ENCODE results near the gene RBM24. TPM values are rescaled to one million over a fixed set of nuclear protein-coding genes. Genes with fewer than 3 reads are reported as not detected.

Gene RBM24
- total and polyA plus RNA-seq, 9 of the 15 experiments (the other 6 are each of a cell fraction or from before 2014, with no cell fraction given): not detected

- no peak for TF ChIP-seq ESRRB (CRISPR knock-in tag; IDR thresholded peaks at IDR 0.05; ENCODE audit: borderline replicate concordance)
Measured at GRCh38 chr6:17336425-17336824, 55.3 kb downstream of the RBM24 start (continued).

- H3K9me3 ChIP-seq (replicated peaks; ENCODE audit: control insufficient read depth, insufficient read depth, low read depth, low read length): no peaks in the 10 kb centered on the region
- H3K9me1 ChIP-seq (ENCODE audit: control insufficient read depth, insufficient read depth, low read length): no peaks in the 10 kb centered on the region
- ChIA-PET CTCF (ENCODE audit: low intra/inter-chr PET ratio) (no interaction called here), POLR2A (no interaction called here)
- no peaks in the 10 kb centered on the region for H3K36me3 ChIP-seq (ENCODE audit: control insufficient read depth, insufficient read depth, low read length)
- H3K79me2 ChIP-seq (ENCODE audit: control insufficient read depth, insufficient read depth, low read length): no peaks in the 10 kb centered on the region
- ATAC-seq (no peak), FAIRE-seq (no peak), DNase-seq (ENCODE audit: extremely low read depth in 1 of 4, low spot score in 3 of 4) (no peak)
- no peak overlapping the region for H3K9ac ChIP-seq (ENCODE audit: insufficient read depth in 1 of 2, low read depth in 2 of 2, low read length in 2 of 2)
- no peak overlapping the region for H3K4me2 ChIP-seq (ENCODE audit: insufficient read depth, low read length)
- in situ Hi-C loops (cut with MboI): no loop called here
- no peaks in the 10 kb centered on the region for H3K4me1 ChIP-seq (replicated peaks in 1 of 2; ENCODE audit: control insufficient read depth in 2 of 2, insufficient read depth in 2 of 2, low read length in 2 of 2)
- H3K27ac ChIP-seq (ENCODE audit: extremely low read depth, low read depth, low read length): no peak overlapping the region
- peaks cover under 1 to 5% of the 10 kb centered on the region in 2 experiments; a peak in 2 of 5 replicates for H3K27me3 ChIP-seq (ENCODE audit: control insufficient read depth in 2 of 2, insufficient read depth in 2 of 2, low read length in 2 of 2)
- H4K20me1 ChIP-seq (replicated peaks; ENCODE audit: control insufficient read depth, insufficient read depth, low read length): no peaks in the 10 kb centered on the region
- H3K4me3 ChIP-seq: no peak overlapping the region
- TF ChIP-seq MYC (IDR thresholded peaks at IDR 0.05; ENCODE audit: low read depth, low read length) (no peak), MYC (CRISPR knock-in tag; IDR thresholded peaks at IDR 0.05; ENCODE audit: borderline replicate concordance, low read depth) (no peak), U2AF2 (optimal IDR thresholded peaks at IDR 0.05; ENCODE audit: low read depth, low read length) (no peak), CBX5 (IDR thresholded peaks at IDR 0.05; ENCODE audit: borderline replicate concordance, low read depth) (no peak), MTA3 (IDR thresholded peaks at IDR 0.05; ENCODE audit: borderline replicate concordance) (no peak), BACH1 (tag; IDR thresholded peaks at IDR 0.05) (no peak), NFE2L1 (tag; IDR thresholded peaks at IDR 0.05; ENCODE audit: borderline replicate concordance, low read depth) (no peak), RNF2 (IDR thresholded peaks at IDR 0.05) (no peak), DDX20 (tag; IDR thresholded peaks at IDR 0.05; ENCODE audit: low read depth) (no peak), BRD9 (IDR thresholded peaks at IDR 0.05; ENCODE audit: low read depth, partially characterized antibody) (no peak), ZKSCAN1 (IDR thresholded peaks at IDR 0.05; ENCODE audit: low read depth, low read length) (no peak)
- no peak overlapping the region for H2AFZ ChIP-seq (ENCODE audit: low read depth, low read length)
- no TSS peak for BruUV-seq (replicated peaks)
- WGBS (ENCODE audit: insufficient coverage, low coverage, missing lambda C conversion rate): 16% methylated on average over 2 of the region's 2 CpGs
- intact Hi-C loops (cut with micrococcal nuclease): no loop called here
Measured at GRCh38 chr6:17339308-17339670, 58.1 kb downstream of the RBM24 start.
